ENCODE measurements around the gene CNOT2. TPM values are rescaled to one million over a fixed set of nuclear protein-coding genes. Genes with fewer than 3 reads are reported as not detected.

The CNOT2 gene
- total RNA-seq, 2 donors from 2014 or later, result 94.8 to 111 TPM

GRCh38 chr12:70334742-70335141 is 91.5 kb downstream of the CNOT2 start:
- TF ChIP-seq CTCF (IDR thresholded peaks at IDR 0.05), result no peak
- no peak overlapping the region for H3K27ac ChIP-seq
- H3K4me1 ChIP-seq (ENCODE audit: control insufficient read depth in 1 of 2, low read depth in 2 of 2), result no peaks in the 10 kb centered on the region
- H3K4me3 ChIP-seq, result no peak overlapping the region
- DNase-seq (ENCODE audit: low spot score), result no peak
- no peaks in the 10 kb centered on the region for H3K9me3 ChIP-seq
- ATAC-seq (ENCODE audit: insufficient number of reproducible peaks, low FRiP score, low read depth), result no peak
- H3K27me3 ChIP-seq (replicated peaks; ENCODE audit: insufficient read depth), result no peaks in the 10 kb centered on the region
- H3K36me3 ChIP-seq, result peaks cover 14% of the 10 kb centered on the region

GRCh38 chr12:70338531-70338930 is 95.3 kb downstream of the CNOT2 start:
- Histone ChIP-seq H3K4me1 (ENCODE audit: control insufficient read depth in 1 of 2, low read depth in 2 of 2) (no peaks in the 10 kb centered on the region), H3K4me3 (no peak overlapping the region), H3K27ac (no peak overlapping the region), H3K36me3 (peaks cover 22% of the 10 kb centered on the region), H3K27me3 (replicated peaks; ENCODE audit: insufficient read depth) (no peaks in the 10 kb centered on the region), H3K9me3 (no peaks in the 10 kb centered on the region)
- DNase-seq (ENCODE audit: low spot score) (no peak), ATAC-seq (ENCODE audit: insufficient number of reproducible peaks, low FRiP score, low read depth) (no peak)
- TF ChIP-seq CTCF (IDR thresholded peaks at IDR 0.05), result no peak

- no peaks in the 10 kb centered on the region for H3K27me3 ChIP-seq (replicated peaks; ENCODE audit: insufficient read depth)
- H3K4me1 ChIP-seq (ENCODE audit: control insufficient read depth in 1 of 2, low read depth in 2 of 2), result no peaks in the 10 kb centered on the region
- no peak overlapping the region for H3K27ac ChIP-seq
- DNase-seq (ENCODE audit: low spot score), result no peak
- H3K36me3 ChIP-seq, result peaks cover 4% of the 10 kb centered on the region
- H3K4me3 ChIP-seq, result no peak overlapping the region
- TF ChIP-seq CTCF (IDR thresholded peaks at IDR 0.05), result no peak
- no peak for ATAC-seq (ENCODE audit: insufficient number of reproducible peaks, low FRiP score, low read depth)
- H3K9me3 ChIP-seq, result no peaks in the 10 kb centered on the region
These were observed 107.8 kb downstream of the CNOT2 start for GRCh38 chr12:70351076-70351475.

- DNase-seq (ENCODE audit: low spot score) (no peak), ATAC-seq (ENCODE audit: insufficient number of reproducible peaks, low FRiP score, low read depth) (no peak)
- Histone ChIP-seq H3K9me3 (no peaks in the 10 kb centered on the region), H3K27me3 (replicated peaks; ENCODE audit: insufficient read depth) (no peaks in the 10 kb centered on the region), H3K4me1 (ENCODE audit: control insufficient read depth in 1 of 2, low read depth in 2 of 2) (no peaks in the 10 kb centered on the region), H3K27ac (no peak overlapping the region), H3K36me3 (no peaks in the 10 kb centered on the region), H3K4me3 (no peak overlapping the region)
- no peak for TF ChIP-seq CTCF (IDR thresholded peaks at IDR 0.05)
These were observed 110.8 kb downstream of the CNOT2 start for GRCh38 chr12:70353780-70354660.

- no peaks in the 10 kb centered on the region for H3K36me3 ChIP-seq
- H3K4me3 ChIP-seq, result no peak overlapping the region
- no peak for ATAC-seq (ENCODE audit: insufficient number of reproducible peaks, low FRiP score, low read depth)
- H3K27ac ChIP-seq, result no peak overlapping the region
- H3K4me1 ChIP-seq (ENCODE audit: control insufficient read depth in 1 of 2, low read depth in 2 of 2), result no peaks in the 10 kb centered on the region
- TF ChIP-seq CTCF (IDR thresholded peaks at IDR 0.05), result no peak
- DNase-seq (ENCODE audit: low spot score), result no peak
- no peaks in the 10 kb centered on the region for H3K9me3 ChIP-seq
- no peaks in the 10 kb centered on the region for H3K27me3 ChIP-seq (replicated peaks; ENCODE audit: insufficient read depth)
These were observed 111.6 kb downstream of the CNOT2 start for GRCh38 chr12:70354787-70355186.

Measured in thoracic aorta (tissue), 2 donors.